ENCODE results near the gene LRPAP1. TPM values are rescaled to one million over a fixed set of nuclear protein-coding genes. Genes with fewer than 3 reads are reported as not detected.
A peak's percentile ranks its signal among the peaks of the same experiment; 100 is the strongest.

LRPAP1 gene
- total and polyA plus RNA-seq, 9 donors = 74.3 to 179 (median 135) TPM

DNA sequence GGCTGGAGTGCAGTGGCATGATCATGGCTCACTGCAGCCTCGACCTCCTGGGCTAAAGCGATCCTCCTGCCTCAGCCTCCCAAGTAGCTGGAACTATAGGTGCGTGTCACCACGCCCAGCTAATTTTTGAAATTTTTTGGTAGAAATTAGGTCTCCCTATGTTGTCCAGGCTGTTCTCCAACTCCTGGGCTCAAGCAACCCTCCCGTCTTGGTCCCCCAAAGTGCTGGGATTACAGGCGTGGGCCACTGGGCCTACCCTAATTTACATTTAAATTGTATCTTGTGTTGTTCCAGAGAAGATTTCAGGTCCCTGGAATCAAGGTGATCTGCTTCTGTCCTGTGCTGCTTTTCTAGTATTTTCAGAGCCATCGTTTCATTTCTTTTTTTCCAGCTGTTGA is 1.2 kb upstream of the LRPAP1 start:
- intact Hi-C loops (cut with DNase I) = no loop called here
- TF ChIP-seq POLR2A (IDR thresholded peaks at IDR 0.05) (no peak), EP300 (IDR thresholded peaks at IDR 0.05) (no peak)
- TF ChIP-seq, protein P1, sequence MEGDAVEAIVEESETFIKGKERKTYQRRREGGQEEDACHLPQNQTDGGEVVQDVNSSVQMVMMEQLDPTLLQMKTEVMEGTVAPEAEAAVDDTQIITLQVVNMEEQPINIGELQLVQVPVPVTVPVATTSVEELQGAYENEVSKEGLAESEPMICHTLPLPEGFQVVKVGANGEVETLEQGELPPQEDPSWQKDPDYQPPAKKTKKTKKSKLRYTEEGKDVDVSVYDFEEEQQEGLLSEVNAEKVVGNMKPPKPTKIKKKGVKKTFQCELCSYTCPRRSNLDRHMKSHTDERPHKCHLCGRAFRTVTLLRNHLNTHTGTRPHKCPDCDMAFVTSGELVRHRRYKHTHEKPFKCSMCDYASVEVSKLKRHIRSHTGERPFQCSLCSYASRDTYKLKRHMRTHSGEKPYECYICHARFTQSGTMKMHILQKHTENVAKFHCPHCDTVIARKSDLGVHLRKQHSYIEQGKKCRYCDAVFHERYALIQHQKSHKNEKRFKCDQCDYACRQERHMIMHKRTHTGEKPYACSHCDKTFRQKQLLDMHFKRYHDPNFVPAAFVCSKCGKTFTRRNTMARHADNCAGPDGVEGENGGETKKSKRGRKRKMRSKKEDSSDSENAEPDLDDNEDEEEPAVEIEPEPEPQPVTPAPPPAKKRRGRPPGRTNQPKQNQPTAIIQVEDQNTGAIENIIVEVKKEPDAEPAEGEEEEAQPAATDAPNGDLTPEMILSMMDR (IDR thresholded peaks at IDR 0.05) = no peak
- peaks cover 13% of the 10 kb centered on the region for H3K4me1 ChIP-seq (ENCODE audit: insufficient read depth)
- no peaks in the 10 kb centered on the region for H3K9me3 ChIP-seq
- WGBS, 3 donors = 94 to 95% (median 94%) methylated on average over 7 of the region's 7 CpGs
- no peak overlapping the region for H3K27ac ChIP-seq
- no peak overlapping the region for H3K4me3 ChIP-seq
- H3K36me3 ChIP-seq = no peaks in the 10 kb centered on the region
- H3K27me3 ChIP-seq = no peaks in the 10 kb centered on the region
- DNase-seq = peak in 1 of 5 donors; percentile 22

DNA sequence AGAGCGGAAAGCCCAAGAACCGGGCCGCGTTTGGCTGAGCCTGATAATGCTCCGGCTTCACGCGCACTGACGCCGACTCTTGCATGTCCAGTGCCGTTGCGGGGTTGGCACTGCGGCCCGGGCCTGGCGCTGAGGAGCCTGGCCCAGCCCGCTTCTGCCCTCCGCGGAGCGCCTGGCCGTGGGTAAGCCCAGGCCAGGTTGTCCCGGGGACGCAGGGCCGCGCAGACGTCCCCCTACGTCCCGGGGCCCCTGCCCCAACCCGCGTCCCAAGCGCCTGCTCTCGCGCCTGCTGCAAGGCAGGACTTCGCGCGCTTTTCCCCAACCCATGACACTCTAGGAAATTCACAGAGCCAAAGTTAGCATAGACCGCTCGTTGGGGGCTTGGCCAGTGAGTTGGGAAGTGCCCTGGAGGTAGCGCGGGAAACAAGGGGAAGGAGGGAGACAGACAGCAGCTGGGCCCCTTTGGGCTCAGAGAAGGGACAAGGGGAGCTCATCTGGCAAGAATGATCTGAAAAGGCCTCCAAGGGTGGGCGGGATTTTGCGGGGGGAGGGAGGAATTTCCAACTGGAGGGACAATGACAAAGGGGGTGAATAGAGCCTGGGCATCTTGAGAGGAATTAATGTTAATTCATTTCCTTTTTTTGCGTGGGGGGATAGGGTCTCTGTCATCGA is 665 bp upstream of the LRPAP1 start:
- Histone ChIP-seq H3K9me3 (no peaks in the 10 kb centered on the region), H3K27me3 (no peaks in the 10 kb centered on the region), H3K4me1 (ENCODE audit: insufficient read depth) (peaks cover 13% of the 10 kb centered on the region), H3K27ac (peak overlapping the region in 1 of 2 donors; percentile 31), H3K36me3 (no peaks in the 10 kb centered on the region), H3K4me3 (peak overlapping the region; percentile 87)
- intact Hi-C loops (cut with DNase I) = no loop called here
- 14 to 16% (median 15%) methylated on average over 40 to 42 of the region's 42 CpGs for WGBS, 3 donors
- TF ChIP-seq POLR2A (IDR thresholded peaks at IDR 0.05) = no peak
- TF ChIP-seq EP300 (IDR thresholded peaks at IDR 0.05) = no peak
- TF ChIP-seq, protein P1 (IDR thresholded peaks at IDR 0.05) = no peak
- DNase-seq = no peak

DNA sequence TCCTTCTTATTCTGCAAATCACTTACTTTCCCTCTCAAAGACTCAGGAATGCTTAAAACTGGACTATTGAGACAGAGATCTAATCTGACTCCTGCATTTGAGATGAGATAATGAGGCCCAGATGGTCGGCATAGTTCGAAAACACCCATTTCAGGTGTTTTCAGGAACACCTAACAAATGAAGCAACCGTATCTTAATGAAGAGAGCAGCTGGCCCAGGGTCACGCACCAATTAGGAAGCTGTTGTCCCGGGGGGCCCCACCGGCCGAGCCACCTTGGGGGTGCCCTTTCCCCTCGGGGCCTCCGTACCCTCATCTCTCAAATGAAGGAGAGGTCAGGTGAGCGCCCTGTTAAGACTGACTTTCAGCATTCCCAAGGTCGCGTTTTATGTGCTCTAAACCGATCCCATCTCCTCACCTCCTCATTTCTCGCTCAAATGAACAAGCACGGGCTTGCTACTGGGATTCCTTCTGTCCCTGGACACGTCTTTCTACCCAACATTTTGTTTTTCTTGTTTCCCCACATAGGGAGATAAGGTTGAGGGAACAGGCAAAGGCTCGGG is 824 bp downstream of the LRPAP1 start:
- intact Hi-C loops (cut with DNase I) = no loop called here
- Histone ChIP-seq H3K27me3 (no peaks in the 10 kb centered on the region), H3K27ac (no peak overlapping the region), H3K36me3 (no peaks in the 10 kb centered on the region), H3K4me3 (peak overlapping the region; percentile 87), H3K9me3 (no peaks in the 10 kb centered on the region), H3K4me1 (ENCODE audit: insufficient read depth) (peaks cover 13% of the 10 kb centered on the region)
- DNase-seq = no peak
- WGBS, 3 donors = 7 to 10% (median 8%) methylated on average over 17 of the region's 17 CpGs
- TF ChIP-seq POLR2A (IDR thresholded peaks at IDR 0.05) (no peak), EP300 (IDR thresholded peaks at IDR 0.05) (no peak)
- TF ChIP-seq, protein P1 (IDR thresholded peaks at IDR 0.05) = no peak

DNA sequence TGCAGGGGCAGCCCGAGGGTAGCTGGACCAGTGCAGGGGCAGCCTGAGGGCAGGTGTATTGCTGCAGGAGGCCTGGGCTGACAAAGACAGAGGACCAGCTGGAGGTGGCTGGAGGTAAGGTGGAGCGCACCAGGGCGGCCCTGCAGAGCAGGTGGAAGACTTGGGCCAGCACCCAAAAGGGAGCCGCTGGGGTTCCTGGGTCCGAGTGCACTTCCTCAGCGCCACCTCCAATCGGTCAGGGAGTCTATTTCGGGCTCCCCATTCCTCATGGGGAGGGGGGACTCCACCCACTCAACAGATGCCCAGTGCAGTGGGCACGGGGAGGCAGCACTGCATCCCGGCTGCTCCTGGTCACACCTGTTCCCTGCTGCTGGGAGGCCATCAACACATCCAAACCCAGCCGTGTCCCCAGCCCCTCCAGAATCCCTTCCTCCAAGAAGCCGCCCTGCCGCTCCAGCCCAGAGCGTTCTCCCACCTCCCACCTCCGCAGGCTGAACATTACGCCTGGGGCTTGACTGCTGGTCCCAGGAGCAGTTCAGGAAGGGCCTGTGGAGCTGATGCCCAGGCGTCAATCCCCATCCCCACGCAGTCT is 1.5 kb downstream of the LRPAP1 start:
- WGBS, 3 donors = 62 to 70% (median 64%) methylated on average over 18 of the region's 18 CpGs

More for the DNA sequence above, 1.5 kb downstream of the LRPAP1 start:
- no peak overlapping the region for H3K27ac ChIP-seq
- H3K9me3 ChIP-seq = no peaks in the 10 kb centered on the region
- intact Hi-C loops (cut with DNase I) = no loop called here
- H3K4me3 ChIP-seq = peak overlapping the region; percentile 87
- no peak for DNase-seq
- TF ChIP-seq EP300 (IDR thresholded peaks at IDR 0.05) (no peak), POLR2A (IDR thresholded peaks at IDR 0.05) (no peak)
- TF ChIP-seq, protein P1 (IDR thresholded peaks at IDR 0.05) = no peak
- H3K4me1 ChIP-seq (ENCODE audit: insufficient read depth) = peaks cover 13% of the 10 kb centered on the region
- H3K36me3 ChIP-seq = no peaks in the 10 kb centered on the region
- H3K27me3 ChIP-seq = no peaks in the 10 kb centered on the region

Measured in ovary (tissue), 9 donors.